ENCODE results near the gene TRPM3. TPM values are rescaled to one million over a fixed set of nuclear protein-coding genes. Genes with fewer than 3 reads are reported as not detected.

The TRPM3 gene
- total RNA-seq, 4 donors from 2014 or later, result under 0.01 to 0.26 (median under 0.01) TPM

GRCh38 chr9:70947086-70947485, 174.3 kb downstream of the TRPM3 start:
- no peaks in the 10 kb centered on the region for H3K9me3 ChIP-seq
- H3K27me3 ChIP-seq, result no peaks in the 10 kb centered on the region
- H3K4me1 ChIP-seq, result no peaks in the 10 kb centered on the region
- H3K4me3 ChIP-seq, result no peak overlapping the region
- DNase-seq, result no peak
- no peaks in the 10 kb centered on the region for H3K36me3 ChIP-seq
- H3K27ac ChIP-seq, result no peak overlapping the region
- intact Hi-C loops (cut with DNase I), result no loop called here
- no peak for TF ChIP-seq CTCF (IDR thresholded peaks at IDR 0.05)
- TF ChIP-seq POLR2A (IDR thresholded peaks at IDR 0.05), result no peak

GRCh38 chr9:70945301-70945700, 176.1 kb downstream of the TRPM3 start:
- Histone ChIP-seq H3K4me1 (no peaks in the 10 kb centered on the region), H3K4me3 (no peak overlapping the region), H3K9me3 (no peaks in the 10 kb centered on the region), H3K36me3 (no peaks in the 10 kb centered on the region), H3K27ac (no peak overlapping the region), H3K27me3 (no peaks in the 10 kb centered on the region)
- TF ChIP-seq POLR2A (IDR thresholded peaks at IDR 0.05), result no peak
- no peak for TF ChIP-seq CTCF (IDR thresholded peaks at IDR 0.05)
- no peak for DNase-seq
- intact Hi-C loops (cut with DNase I), result no loop called here

- WGBS, 2 donors, result 68 to 77% methylated on average over 2 to 4 of the region's 4 CpGs
- H3K27me3 ChIP-seq, result no peaks in the 10 kb centered on the region
- H3K9me3 ChIP-seq, result no peaks in the 10 kb centered on the region
- TF ChIP-seq CTCF (IDR thresholded peaks at IDR 0.05) (no peak), POLR2A (IDR thresholded peaks at IDR 0.05) (no peak)
- DNase-seq, result no peak
- H3K27ac ChIP-seq, result no peak overlapping the region
- intact Hi-C loops (cut with DNase I), result no loop called here
- H3K4me3 ChIP-seq, result no peak overlapping the region
- H3K36me3 ChIP-seq, result no peaks in the 10 kb centered on the region
- no peaks in the 10 kb centered on the region for H3K4me1 ChIP-seq
Measured at GRCh38 chr9:70941191-70941590, 180.2 kb downstream of the TRPM3 start.

GRCh38 chr9:70940605-70941004, 180.8 kb downstream of the TRPM3 start:
- no peak overlapping the region for H3K4me3 ChIP-seq
- DNase-seq, result no peak
- H3K4me1 ChIP-seq, result no peaks in the 10 kb centered on the region
- TF ChIP-seq CTCF (IDR thresholded peaks at IDR 0.05) (no peak), POLR2A (IDR thresholded peaks at IDR 0.05) (no peak)
- H3K27ac ChIP-seq, result no peak overlapping the region
- no peaks in the 10 kb centered on the region for H3K36me3 ChIP-seq
- 48 to 57% methylated on average over 2 of the region's 2 CpGs for WGBS, 2 donors
- intact Hi-C loops (cut with DNase I), result no loop called here
- no peaks in the 10 kb centered on the region for H3K9me3 ChIP-seq
- no peaks in the 10 kb centered on the region for H3K27me3 ChIP-seq

GRCh38 chr9:70936536-70936935, 184.9 kb downstream of the TRPM3 start:
- no peak for DNase-seq
- TF ChIP-seq CTCF (IDR thresholded peaks at IDR 0.05) (no peak), POLR2A (IDR thresholded peaks at IDR 0.05) (no peak)

More at GRCh38 chr9:70936536-70936935, 184.9 kb downstream of the TRPM3 start:
- Histone ChIP-seq H3K36me3 (no peaks in the 10 kb centered on the region), H3K4me3 (no peak overlapping the region), H3K4me1 (no peaks in the 10 kb centered on the region), H3K27me3 (no peaks in the 10 kb centered on the region), H3K27ac (no peak overlapping the region), H3K9me3 (no peaks in the 10 kb centered on the region)
- 58 to 64% methylated on average over 2 of the region's 2 CpGs for WGBS, 2 donors
- intact Hi-C loops (cut with DNase I), result no loop called here

Data from esophagus squamous epithelium (tissue), 5 donors.